ENCODE results near the gene SSBP4.
A peak's percentile ranks its signal among the peaks of the same experiment; 100 is the strongest.

The SSBP4 gene

DNA sequence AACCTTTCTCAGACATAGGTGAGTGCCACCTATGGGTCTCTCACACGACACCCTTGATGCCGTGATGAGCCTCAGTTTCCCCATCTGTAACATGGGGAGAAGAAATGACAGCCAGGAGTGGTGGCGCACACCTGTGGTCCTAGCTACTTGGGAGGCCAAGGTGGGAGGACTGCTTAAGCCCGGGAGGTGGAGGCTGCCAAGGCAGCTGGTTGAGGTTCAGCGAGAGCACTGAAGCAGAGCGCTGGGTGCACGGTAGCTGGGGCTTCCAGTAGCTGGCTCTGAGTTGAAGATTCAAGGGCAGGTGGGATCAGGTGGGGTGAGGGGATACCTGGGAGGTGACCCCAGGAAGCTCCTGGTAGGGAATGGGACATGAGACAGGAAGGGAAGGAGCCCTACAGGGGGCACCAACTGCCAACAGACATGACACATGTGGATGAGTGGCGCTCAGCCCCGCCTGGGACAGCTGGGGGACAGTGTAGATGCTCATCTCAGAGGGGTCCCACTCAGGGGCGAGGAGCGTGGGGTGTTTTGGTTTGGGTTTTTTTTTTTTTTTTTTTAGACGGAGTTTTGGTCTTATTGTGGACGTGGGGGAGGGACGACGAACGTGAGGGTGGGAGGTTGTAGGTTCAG lies 6.5 kb upstream of the SSBP4 start:
- Mint-ChIP-seq H3K27me3 (peaks cover 74% of the 10 kb centered on the region), H3K4me3 (no peak overlapping the region), H3K27ac (no peak overlapping the region), H3K4me1 (peaks cover 59% of the 10 kb centered on the region), H3K36me3 (no peaks in the 10 kb centered on the region), H3K9me3 (no peaks in the 10 kb centered on the region)
- no peak for ATAC-seq

DNA sequence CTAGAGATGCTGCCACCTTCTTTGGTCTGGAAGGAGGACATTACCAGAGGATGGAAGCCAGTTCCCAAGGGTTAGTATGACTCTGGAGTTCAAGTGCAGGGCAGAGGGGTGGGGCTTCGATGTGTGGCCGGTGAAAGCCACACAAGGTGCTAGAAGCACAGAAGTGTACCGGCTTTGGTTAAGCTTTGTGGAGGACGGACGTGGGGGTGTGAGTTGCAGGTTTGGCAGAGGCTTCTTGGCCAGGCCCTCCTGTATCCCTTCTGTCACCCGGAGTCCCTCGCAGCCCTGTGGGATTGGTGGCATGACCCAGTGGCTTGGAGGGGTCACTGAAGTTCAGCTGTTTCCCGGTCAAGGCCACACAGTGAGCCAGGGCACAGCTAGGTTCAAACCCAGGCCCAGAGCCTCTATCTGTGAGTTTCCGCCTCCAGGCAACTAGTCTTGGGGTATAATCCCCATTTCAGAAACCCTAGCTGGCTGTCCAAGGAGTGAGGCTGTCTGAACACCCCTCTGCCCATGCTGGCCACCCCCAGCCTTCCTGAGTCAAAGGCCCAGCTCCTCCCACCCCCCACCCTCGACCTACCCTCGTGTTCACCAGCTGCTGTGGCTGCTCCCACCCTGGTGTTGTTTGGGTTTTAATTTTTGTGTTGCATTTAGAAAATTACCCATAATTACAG lies 4.6 kb upstream of the SSBP4 start:
- H3K27ac Mint-ChIP-seq, result no peak overlapping the region
- ATAC-seq, result no peak
- H3K9me3 Mint-ChIP-seq, result no peaks in the 10 kb centered on the region
- H3K4me1 Mint-ChIP-seq, result peaks cover 61% of the 10 kb centered on the region
- peaks cover 86% of the 10 kb centered on the region for H3K27me3 Mint-ChIP-seq
- H3K36me3 Mint-ChIP-seq, result no peaks in the 10 kb centered on the region
- H3K4me3 Mint-ChIP-seq, result no peak overlapping the region

DNA sequence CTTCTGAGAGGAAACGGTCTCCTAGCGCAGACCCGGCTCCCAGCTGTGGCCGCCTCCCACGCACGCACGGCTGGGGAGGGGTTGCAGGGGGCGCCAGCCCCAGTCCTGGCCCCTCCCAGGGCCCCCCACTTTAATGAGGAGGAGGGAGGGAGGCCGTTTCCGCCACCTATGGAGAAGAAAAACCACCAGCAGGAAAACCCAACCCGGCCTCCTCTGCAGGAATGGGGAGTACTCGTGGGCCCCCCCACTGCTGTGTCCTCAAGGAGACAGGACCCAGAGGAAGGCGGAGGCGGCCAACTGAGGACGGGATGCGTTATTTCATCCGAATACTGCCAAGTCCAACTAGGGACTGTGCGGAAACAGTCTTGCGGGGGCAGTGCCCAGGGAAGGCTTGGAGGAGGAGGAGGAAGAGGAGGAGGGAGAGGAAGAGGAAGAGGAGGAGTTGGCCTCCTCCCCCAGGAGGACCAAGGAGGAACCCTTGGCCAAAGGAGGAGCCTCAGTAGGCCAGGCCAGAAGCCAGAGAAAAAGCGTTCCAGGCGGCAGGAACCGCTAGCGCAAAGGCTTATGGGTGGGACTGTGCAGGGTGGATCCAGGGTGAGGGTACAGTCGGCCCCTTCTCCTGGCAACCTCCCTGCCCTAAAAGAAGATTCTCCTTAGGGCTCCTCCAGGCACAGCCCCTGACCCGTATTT lies 3.9 kb upstream of the SSBP4 start:
- Mint-ChIP-seq H3K27ac (no peak overlapping the region), H3K4me3 (no peak overlapping the region), H3K36me3 (no peaks in the 10 kb centered on the region), H3K27me3 (peaks cover 85% of the 10 kb centered on the region), H3K9me3 (no peaks in the 10 kb centered on the region), H3K4me1 (peaks cover 63% of the 10 kb centered on the region)
- ATAC-seq, result no peak

DNA sequence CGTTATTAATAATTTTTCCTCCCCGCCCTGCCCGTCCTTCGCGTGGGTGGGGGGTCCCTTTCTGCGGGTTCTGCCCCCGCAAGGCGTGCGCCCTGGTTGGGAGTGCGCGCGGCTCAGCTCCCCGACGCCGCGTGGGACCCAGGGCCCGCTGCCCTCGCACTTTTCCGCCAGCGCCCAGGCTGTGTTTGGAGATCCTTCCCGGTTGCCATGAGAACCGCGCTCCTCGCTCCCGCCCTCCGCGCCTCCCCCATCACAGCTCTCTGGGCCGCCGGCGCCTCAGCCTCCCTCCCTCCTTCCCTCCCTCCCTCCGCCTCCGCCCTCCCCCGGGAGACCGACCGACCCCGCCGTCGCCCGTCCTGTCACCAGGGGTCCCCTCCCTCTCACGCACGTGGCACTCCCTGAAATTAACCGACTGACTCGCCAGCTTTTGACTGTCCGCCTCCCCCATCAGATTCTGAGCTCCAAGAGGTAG lies 2.4 kb upstream of the SSBP4 start:
- Mint-ChIP-seq H3K36me3 (no peaks in the 10 kb centered on the region), H3K27ac (peak overlapping the region; percentile 50), H3K9me3 (no peaks in the 10 kb centered on the region), H3K4me3 (peak overlapping the region; percentile 63), H3K4me1 (peaks cover 70% of the 10 kb centered on the region), H3K27me3 (peaks cover 70% of the 10 kb centered on the region)
- no peak for ATAC-seq

DNA sequence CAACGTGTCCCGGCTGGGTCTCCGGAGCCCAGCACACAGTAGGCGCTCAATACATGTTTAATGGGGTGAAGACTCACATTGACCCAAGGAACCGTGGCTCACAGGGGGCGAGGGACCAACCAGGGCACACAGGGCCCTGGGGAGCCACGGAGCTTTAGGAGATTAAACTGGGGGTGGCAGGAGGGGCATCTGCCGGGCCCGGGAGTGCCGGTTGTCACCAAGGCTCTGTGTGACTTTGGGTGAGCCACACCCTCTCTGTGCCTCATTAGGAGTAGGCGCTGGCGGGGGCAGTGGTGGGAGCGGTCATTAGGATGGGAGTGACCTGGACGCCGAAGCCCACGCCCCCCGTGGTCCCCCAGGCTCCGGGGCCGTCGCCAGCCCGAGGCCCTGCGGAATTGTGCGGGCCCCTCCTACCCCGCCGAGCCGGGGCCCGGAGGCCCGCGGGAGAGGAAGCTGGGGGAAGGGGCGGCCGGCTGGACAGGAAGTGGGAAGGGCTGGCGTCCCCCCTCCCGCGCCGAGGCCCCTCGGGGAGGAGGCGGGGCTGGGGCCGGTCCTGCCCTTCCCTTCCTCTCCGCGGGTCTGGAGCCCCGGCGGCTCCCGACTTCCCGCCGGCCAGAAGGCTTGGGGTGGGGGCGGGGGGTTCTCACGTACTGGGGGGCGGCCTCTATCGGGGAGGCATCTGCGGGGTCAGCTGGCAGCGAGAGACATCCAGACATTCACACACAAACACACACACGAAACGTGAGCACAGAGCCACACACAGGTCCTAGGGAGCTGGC lies 1.8 kb upstream of the SSBP4 start:
- Mint-ChIP-seq H3K4me1 (peaks cover 75% of the 10 kb centered on the region), H3K4me3 (peak overlapping the region; percentile 63), H3K36me3 (no peaks in the 10 kb centered on the region), H3K27me3 (peaks cover 64% of the 10 kb centered on the region), H3K9me3 (no peaks in the 10 kb centered on the region), H3K27ac (peak overlapping the region; percentile 50)
- no peak for ATAC-seq

DNA sequence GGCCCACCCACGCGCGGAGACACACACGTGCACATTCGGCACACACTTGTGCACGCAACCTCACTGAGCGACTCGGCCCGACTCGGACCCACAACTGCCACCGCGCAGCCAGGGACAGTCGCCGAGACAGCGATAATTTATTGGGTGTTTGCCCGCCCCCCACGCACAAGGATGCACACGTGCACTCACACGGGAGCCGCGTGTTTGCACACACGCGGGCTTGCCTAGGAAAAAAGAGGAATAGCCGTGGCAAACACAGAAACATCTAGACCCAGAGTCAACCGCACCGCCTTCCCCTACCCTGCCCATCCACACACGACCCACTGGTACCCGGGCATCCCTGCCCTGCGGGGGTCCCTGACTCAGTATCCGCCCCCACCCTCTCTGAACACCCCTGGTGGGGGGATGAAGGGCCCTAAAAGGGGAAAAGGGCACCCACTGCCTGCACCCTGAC lies 1.1 kb upstream of the SSBP4 start:
- peak overlapping the region; percentile 34 for H3K27ac Mint-ChIP-seq
- no peak for ATAC-seq
- no peaks in the 10 kb centered on the region for H3K9me3 Mint-ChIP-seq
- peak overlapping the region; percentile 81 for H3K4me3 Mint-ChIP-seq
- H3K27me3 Mint-ChIP-seq, result peaks cover 58% of the 10 kb centered on the region
- peaks cover 77% of the 10 kb centered on the region for H3K4me1 Mint-ChIP-seq
- no peaks in the 10 kb centered on the region for H3K36me3 Mint-ChIP-seq

DNA sequence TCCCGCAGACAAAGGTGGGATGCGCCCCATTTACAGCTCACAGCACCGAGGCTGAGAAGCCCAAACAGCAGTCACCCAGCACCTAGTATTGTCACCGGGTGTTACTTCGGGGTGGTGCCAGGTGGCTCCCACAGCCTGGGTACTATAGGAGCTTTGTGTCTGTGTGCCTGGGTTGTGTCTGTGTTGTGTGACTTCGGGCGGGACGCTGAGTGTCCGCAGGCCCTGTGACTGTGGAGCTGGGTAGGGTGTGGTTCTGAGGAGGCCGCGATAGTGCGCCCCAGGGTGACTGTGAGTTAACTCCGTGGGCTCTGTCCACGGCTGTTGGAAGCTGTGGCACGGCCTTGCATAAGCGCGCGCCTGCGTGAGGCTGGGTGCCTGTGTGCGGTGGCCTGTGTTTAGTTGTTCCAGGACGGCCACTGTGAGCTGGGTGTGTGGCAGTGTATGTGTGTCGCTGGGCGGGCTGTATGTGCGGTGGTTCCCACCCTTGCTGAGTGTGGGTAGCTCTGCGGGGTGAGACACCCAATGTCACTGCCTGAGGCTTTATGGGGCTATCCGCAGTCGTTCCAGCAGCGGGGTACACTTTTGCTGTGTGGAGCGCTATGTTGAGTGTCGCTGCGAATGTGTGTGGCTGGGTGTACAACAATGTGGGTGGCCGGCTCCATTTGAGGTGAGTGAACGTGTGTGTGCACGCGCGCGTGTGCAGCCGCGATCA lies 559 bp upstream of the SSBP4 start:
- H3K4me3 Mint-ChIP-seq, result peak overlapping the region; percentile 81
- H3K4me1 Mint-ChIP-seq, result peaks cover 80% of the 10 kb centered on the region
- no peaks in the 10 kb centered on the region for H3K36me3 Mint-ChIP-seq
- peak overlapping the region; percentile 34 for H3K27ac Mint-ChIP-seq
- no peaks in the 10 kb centered on the region for H3K9me3 Mint-ChIP-seq
- peaks cover 52% of the 10 kb centered on the region for H3K27me3 Mint-ChIP-seq
- ATAC-seq, result peak; percentile 1

DNA sequence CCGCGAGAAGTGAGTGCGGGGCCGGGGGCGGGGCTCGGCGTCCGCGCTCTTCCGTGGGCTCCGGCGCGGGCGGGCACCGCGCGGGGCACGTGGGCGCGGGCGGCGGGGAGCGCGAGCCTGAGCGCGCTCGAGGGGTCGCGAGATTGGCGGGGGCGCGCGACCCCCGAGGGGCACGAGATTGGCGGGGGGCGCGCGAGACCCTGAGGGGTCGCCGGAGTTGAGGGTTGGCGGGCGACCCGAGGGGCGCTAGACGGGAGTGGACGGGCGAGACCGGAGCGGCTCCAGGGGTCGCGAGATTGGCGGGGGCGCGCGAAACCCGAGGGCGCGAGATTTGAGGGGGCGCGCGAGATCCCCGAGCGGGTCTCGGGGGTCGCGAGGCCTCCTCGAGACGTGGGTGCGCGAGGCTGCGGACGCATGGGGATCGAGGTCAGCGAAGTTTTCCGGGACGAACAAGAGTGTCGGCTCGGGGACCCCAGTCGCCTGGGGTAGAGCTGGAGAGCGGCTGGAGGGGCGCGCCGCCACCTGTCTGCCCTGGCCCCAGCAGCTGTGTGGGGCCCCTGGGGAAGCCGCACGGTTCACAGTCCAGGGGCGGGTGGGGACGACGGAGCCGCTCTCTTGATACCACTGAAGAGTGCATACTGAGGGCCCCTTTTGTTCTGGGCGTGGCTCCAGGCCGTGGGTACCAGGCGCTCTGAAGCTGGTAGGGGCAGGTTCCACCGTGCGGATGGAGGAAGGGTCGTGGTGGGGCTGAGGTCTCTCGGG lies 682 bp downstream of the SSBP4 start:
- Mint-ChIP-seq H3K4me3 (peak overlapping the region; percentile 41), H3K9me3 (no peaks in the 10 kb centered on the region), H3K27me3 (peaks cover 41% of the 10 kb centered on the region), H3K27ac (no peak overlapping the region), H3K4me1 (peaks cover 78% of the 10 kb centered on the region), H3K36me3 (no peaks in the 10 kb centered on the region)
- ATAC-seq, result peak; percentile 37

DNA sequence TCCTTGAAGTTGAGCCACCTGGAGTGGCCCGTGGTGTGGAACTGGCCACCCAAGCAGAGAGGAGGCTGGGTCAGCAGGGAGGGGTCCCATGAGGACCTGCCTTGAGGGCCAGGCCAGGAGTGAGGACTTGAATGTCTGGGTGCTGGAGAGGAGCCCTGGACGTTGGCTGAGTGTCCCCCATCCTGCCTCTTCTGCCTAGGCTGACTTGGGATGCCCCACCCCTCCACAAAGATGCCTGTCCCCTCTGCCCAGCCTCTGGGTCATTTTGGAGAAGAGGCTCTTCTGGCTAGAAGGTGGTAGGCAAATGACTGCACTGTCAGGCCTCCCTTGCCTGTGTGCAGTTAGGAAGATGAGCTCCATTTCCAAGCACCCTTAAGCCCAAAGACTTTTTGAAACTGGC lies 1.7 kb downstream of the SSBP4 start:
- Mint-ChIP-seq H3K27ac (no peak overlapping the region), H3K9me3 (no peaks in the 10 kb centered on the region), H3K4me3 (peak overlapping the region; percentile 15)

DNA sequence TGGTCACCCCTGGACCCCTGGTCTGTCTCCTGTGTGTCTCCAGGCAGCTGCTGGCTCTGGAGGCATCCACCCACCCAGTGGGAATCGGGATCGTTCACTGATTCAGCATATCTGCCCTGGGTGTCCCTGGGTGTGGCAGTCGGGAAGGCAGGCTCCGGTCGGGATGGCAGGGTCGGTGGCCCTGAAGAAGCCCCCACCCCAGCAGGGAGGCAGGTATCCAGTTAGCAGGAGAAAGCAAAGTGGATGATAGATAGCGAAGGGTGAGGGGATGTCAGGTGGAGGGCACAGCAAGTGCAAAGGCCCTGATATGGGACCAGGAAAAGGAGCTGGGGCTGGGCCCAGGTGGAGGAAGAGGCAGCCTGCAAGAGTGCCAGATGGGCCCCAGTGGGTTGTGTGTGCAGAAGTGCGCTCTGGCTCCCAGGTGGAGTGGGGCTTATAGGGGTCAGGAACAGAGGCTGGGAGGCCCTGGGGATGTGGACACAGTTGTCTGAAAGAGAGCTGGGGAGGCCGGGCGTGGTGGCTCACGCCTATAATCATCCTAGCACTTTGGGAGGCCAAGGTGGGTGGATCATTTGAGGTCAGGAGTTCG lies 2.3 kb downstream of the SSBP4 start:
- no peak for ATAC-seq
- Mint-ChIP-seq H3K27ac (no peak overlapping the region), H3K27me3 (peaks cover 25% of the 10 kb centered on the region), H3K9me3 (no peaks in the 10 kb centered on the region), H3K4me1 (peaks cover 75% of the 10 kb centered on the region), H3K36me3 (no peaks in the 10 kb centered on the region), H3K4me3 (no peak overlapping the region)

More for the DNA sequence above, 1.7 kb downstream of the SSBP4 start:
- Mint-ChIP-seq H3K36me3 (no peaks in the 10 kb centered on the region), H3K27me3 (peaks cover 30% of the 10 kb centered on the region), H3K4me1 (peaks cover 77% of the 10 kb centered on the region)
- ATAC-seq, result no peak

DNA sequence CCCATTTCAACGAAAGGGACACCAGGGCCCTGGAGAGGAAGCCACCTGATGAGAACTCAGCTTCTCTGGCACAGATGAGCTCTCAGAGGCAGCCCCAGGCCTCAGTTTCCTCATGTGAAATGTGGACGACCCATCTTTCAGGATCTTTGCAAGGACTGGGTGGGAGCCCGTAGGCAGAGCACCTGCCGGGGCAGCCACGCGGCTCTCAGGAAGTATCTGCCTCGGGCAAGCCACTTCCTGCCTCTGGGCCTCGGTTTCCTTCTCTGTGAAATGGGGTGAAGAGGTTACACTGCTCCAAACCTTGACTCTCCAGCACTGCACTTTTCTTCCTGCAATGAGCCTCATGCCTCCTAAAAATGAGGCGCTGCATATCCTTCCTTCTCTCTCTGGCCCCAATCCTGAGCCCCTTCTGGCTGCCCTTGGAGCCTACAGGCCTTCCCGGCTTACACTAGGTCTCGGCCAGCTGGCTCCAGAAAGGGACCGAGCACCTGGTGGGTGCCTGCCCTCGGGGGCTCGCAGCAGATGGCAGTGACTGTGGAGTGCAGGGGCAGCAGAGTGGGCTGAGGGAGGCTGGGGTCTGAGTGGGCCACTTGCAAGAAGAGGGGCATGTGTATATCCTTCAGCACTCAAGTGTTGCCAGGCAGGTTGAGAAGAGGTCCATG lies 3.5 kb downstream of the SSBP4 start:
- no peaks in the 10 kb centered on the region for H3K9me3 Mint-ChIP-seq
- no peak for ATAC-seq
- H3K4me1 Mint-ChIP-seq, result peaks cover 64% of the 10 kb centered on the region
- no peak overlapping the region for H3K4me3 Mint-ChIP-seq
- H3K27me3 Mint-ChIP-seq, result peaks cover 13% of the 10 kb centered on the region
- no peak overlapping the region for H3K27ac Mint-ChIP-seq
- H3K36me3 Mint-ChIP-seq, result no peaks in the 10 kb centered on the region

DNA sequence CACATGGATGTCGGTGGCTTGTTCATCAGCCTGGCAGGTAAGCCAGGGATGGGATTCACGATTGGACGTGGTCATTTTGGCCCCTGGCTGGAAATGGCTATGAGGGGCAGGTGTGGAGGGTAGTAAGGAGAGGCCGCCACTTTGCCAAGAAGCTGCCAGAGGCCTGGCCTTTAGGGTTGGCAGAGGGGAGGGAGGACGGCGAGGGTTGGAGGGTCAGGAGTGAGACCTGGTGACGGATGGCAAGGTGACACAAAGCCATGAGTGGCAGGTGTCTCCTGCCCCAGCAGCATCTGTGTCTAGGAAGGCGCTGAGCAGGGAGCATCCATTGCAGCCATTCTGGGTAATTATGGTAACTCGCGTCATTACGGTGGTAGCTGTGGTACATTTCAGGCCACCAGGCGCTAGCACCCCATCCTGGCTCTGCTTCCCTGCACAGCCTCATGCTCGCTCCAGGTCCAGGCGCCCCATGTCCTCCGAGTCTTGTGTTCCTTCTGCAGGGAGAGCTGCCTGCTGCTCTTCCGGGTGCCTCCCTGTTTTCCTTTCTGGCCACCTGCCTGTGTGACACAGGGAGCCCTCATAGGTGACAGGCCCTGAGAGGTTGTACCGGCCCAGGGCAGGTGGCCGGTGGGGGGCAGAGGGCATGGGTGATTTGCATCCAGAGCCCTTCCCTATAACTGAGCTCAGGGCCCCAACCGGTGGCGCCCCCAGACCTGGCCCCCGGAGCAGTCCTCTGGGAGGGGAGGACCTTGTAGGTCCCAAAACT lies 4.2 kb downstream of the SSBP4 start:
- H3K27me3 Mint-ChIP-seq, result peaks cover 5% of the 10 kb centered on the region
- peaks cover 56% of the 10 kb centered on the region for H3K4me1 Mint-ChIP-seq
- H3K9me3 Mint-ChIP-seq, result no peaks in the 10 kb centered on the region
- no peak for ATAC-seq
- H3K36me3 Mint-ChIP-seq, result no peaks in the 10 kb centered on the region
- no peak overlapping the region for H3K27ac Mint-ChIP-seq
- no peak overlapping the region for H3K4me3 Mint-ChIP-seq

Measured in stimulated activated memory B cell treated with anti-CD40 and anti-IgM and Interleukin-4, amounts not matched to agents 10 μg/mL and 1 μg/mL and 100 μg/mL, for 72 hours (primary cell).